NCI-H1092 treated with DMSO at 0.1 percent for 48 hours (cell line): ENCODE measurements around the gene NDUFS2.
A peak's percentile ranks its signal among the peaks of the same experiment; 100 is the strongest.

Experiments used
- DNase-seq: peaks from one replicate; lab custom pipeline; 2025; lab: John Stamatoyannopoulos, UW

The NDUFS2 gene

GRCh38 chr1:161201836-161202712 is at the start of gene NDUFS2:
Gene NDUFS2 (plus strand): TSS chr1:161202367. CDS start chr1:161202386, 19 bp downstream.
- DNase-seq: peak; percentile 99

GRCh38 chr1:161153176-161153575 is 49.0 kb upstream of the NDUFS2 start:
- DNase-seq: no peak

- DNase-seq: peak; percentile 94
These were observed 48.4 kb upstream of the NDUFS2 start, which contains the start of gene UFC1 for GRCh38 chr1:161153682-161154337. Gene UFC1 (plus strand): TSS chr1:161153978. CDS start chr1:161153998, 20 bp downstream.

- no peak for DNase-seq
These were observed 44.3 kb upstream of the NDUFS2 start for GRCh38 chr1:161157867-161158266.

- no peak for DNase-seq
These were observed 43.7 kb upstream of the NDUFS2 start for GRCh38 chr1:161158316-161159010.

GRCh38 chr1:161159087-161159912 is 42.9 kb upstream of the NDUFS2 start, which contains the start of gene USP21:
Gene USP21 (plus strand): TSS chr1:161159500. CDS start chr1:161160641, 1,141 bp downstream.
- DNase-seq: peak; percentile 96

- no peak for DNase-seq
These were observed 42.3 kb upstream of the NDUFS2 start for GRCh38 chr1:161159913-161160243.

GRCh38 chr1:161160671-161161145 is 41.5 kb upstream of the NDUFS2 start:
- no peak for DNase-seq

GRCh38 chr1:161161652-161162051 is 40.5 kb upstream of the NDUFS2 start:
- DNase-seq: no peak

- DNase-seq: no peak
These were observed 40.1 kb upstream of the NDUFS2 start for GRCh38 chr1:161162052-161162451.

- no peak for DNase-seq
These were observed 39.4 kb upstream of the NDUFS2 start for GRCh38 chr1:161162806-161163205.

GRCh38 chr1:161163793-161164192 is 38.4 kb upstream of the NDUFS2 start:
- DNase-seq: no peak

- DNase-seq: no peak
These were observed 37.1 kb upstream of the NDUFS2 start for GRCh38 chr1:161164901-161165610.

GRCh38 chr1:161165742-161166668 is 36.2 kb upstream of the NDUFS2 start, which contains the start of gene PPOX:
Gene PPOX (plus strand): TSS chr1:161166426. CDS start chr1:161166848, 422 bp downstream.
- DNase-seq: peak; percentile 99

- peak; percentile 52 for DNase-seq
These were observed 35.3 kb upstream of the NDUFS2 start for GRCh38 chr1:161166669-161167548.

- no peak for DNase-seq
These were observed 33.3 kb upstream of the NDUFS2 start for GRCh38 chr1:161168906-161169305.

GRCh38 chr1:161171191-161171590 is 31.0 kb upstream of the NDUFS2 start:
- DNase-seq: no peak

- no peak for DNase-seq
These were observed 30.5 kb upstream of the NDUFS2 start for GRCh38 chr1:161171696-161172095.

- no peak for DNase-seq
These were observed 29.8 kb upstream of the NDUFS2 start for GRCh38 chr1:161172349-161172748.
